Vagina (tissue), 2 donors: ENCODE data around the gene MNX1. TPM values are rescaled to one million over a fixed set of nuclear protein-coding genes. Genes with fewer than 3 reads are reported as not detected.

Source experiments
- DNase-seq, 2 donors: peaks; one replicate each; pipeline ENCODE4 v3.0.0-alpha.2; 2017; ENCODE audit errors: extremely low spot score in 2 of 2
- H3K27ac ChIP-seq: fragments of 200-600 bp; sonication (generic); one replicate; pipeline ENCODE4 v1.5.1; 2019
- H3K27me3 ChIP-seq: fragments of 200-600 bp; sonication (generic); one replicate; pipeline ENCODE4 v1.5.1; 2019
- H3K36me3 ChIP-seq, 2 donors: fragments of 200-600 bp; sonication (generic); one replicate each; pipeline ENCODE4 v1.5.1; 2017 to 2019
- H3K4me1 ChIP-seq: fragments of 200-600 bp; sonication (generic); one replicate; pipeline ENCODE4 v1.5.1; 2019
- H3K4me3 ChIP-seq, 2 donors: fragments of 200-600 bp; sonication (generic); 1 replicate in 1 of 2; 2 replicates in 1 of 2; pipeline ENCODE4 v1.5.1; 2016 to 2019
- H3K9me3 ChIP-seq: fragments of 200-600 bp; sonication (generic); one replicate; pipeline ENCODE4 v1.5.1; 2019
- CTCF ChIP-seq, 3 experiments: fragments of 450-650 bp in 2 of 3; fragments of 200-600 bp in 1 of 3; sonication (generic) in 1 of 3; IDR thresholded peaks; one replicate each; pipeline ENCODE4 v1.5.1; 2017 to 2019; ENCODE audit warnings: antibody characterized with exemption in 3 of 3, mild to moderate bottlenecking in 2 of 3, moderate library complexity in 2 of 3
- POLR2A ChIP-seq, 2 donors: fragments of 450-650 bp; IDR thresholded peaks; one replicate each; pipeline ENCODE4 v1.6.1; 2017; ENCODE audit warnings: antibody characterized with exemption in 2 of 2, mild to moderate bottlenecking in 2 of 2, moderate library complexity in 2 of 2
- POLR2AphosphoS5 ChIP-seq, 2 donors: sonication (generic); formaldehyde crosslinking; IDR thresholded peaks; one replicate each; pipeline ENCODE4 v1.9.0; 2017; ENCODE audit warnings: antibody characterized with exemption in 2 of 2, mild to moderate bottlenecking in 2 of 2, low read depth in 1 of 2; ENCODE audit not compliant: insufficient read depth in 1 of 2
- intact Hi-C: fragments of 100-400 bp; cut with DNase I; formaldehyde crosslinking; loops from one replicate; pipeline ENCODE4 v1.15.1; 2023
- total RNA-seq: library from RNA; depleted of rRNA; stranded (reverse); fragments of >200 nt; gene quantifications from one replicate; pipeline ENCODE4 v1.2.3, GENCODE V29; 2016

The MNX1 gene
- total RNA-seq, 1 donor from 2014 or later: not detected

- Histone ChIP-seq H3K4me1 (peaks cover 19% of the 10 kb centered on the region), H3K9me3 (no peaks in the 10 kb centered on the region), H3K4me3 (no peak overlapping the region), H3K27me3 (peaks cover 23% of the 10 kb centered on the region), H3K27ac (no peak overlapping the region), H3K36me3 (no peaks in the 10 kb centered on the region)
- no peak for TF ChIP-seq POLR2A (IDR thresholded peaks at IDR 0.05)
- no peak for TF ChIP-seq CTCF (IDR thresholded peaks at IDR 0.05)
- DNase-seq: no peak
- intact Hi-C loops: no loop called here
These were observed 4.4 kb upstream of the MNX1 start for GRCh38 chr7:157014635-157015555.

- TF ChIP-seq POLR2A (IDR thresholded peaks at IDR 0.05) (no peak), CTCF (IDR thresholded peaks at IDR 0.05) (no peak), POLR2AphosphoS5 (IDR thresholded peaks at IDR 0.05; ENCODE audit: insufficient read depth in 1 of 2, low read depth in 1 of 2) (no peak)
- no peak for DNase-seq
- no peak overlapping the region for H3K27ac ChIP-seq
- H3K4me1 ChIP-seq: peaks cover 16% of the 10 kb centered on the region
- intact Hi-C loops: no loop called here
- H3K4me3 ChIP-seq: no peak overlapping the region
- H3K36me3 ChIP-seq: no peaks in the 10 kb centered on the region
- peaks cover 22% of the 10 kb centered on the region for H3K27me3 ChIP-seq
- no peaks in the 10 kb centered on the region for H3K9me3 ChIP-seq
These were observed 3.4 kb upstream of the MNX1 start for GRCh38 chr7:157013602-157014549.

- no peak for DNase-seq
- H3K4me1 ChIP-seq: peaks cover 14% of the 10 kb centered on the region
- H3K4me3 ChIP-seq: no peak overlapping the region
- H3K27ac ChIP-seq: no peak overlapping the region
- TF ChIP-seq CTCF (IDR thresholded peaks at IDR 0.05) (no peak), POLR2A (IDR thresholded peaks at IDR 0.05) (no peak), POLR2AphosphoS5 (IDR thresholded peaks at IDR 0.05; ENCODE audit: insufficient read depth in 1 of 2, low read depth in 1 of 2) (no peak)
- H3K36me3 ChIP-seq: no peaks in the 10 kb centered on the region
- no peaks in the 10 kb centered on the region for H3K9me3 ChIP-seq
- intact Hi-C loops: no loop called here
- peaks cover 16% of the 10 kb centered on the region for H3K27me3 ChIP-seq
These were observed 2.6 kb upstream of the MNX1 start for GRCh38 chr7:157013101-157013500.

- intact Hi-C loops: no loop called here
- H3K27me3 ChIP-seq: peaks cover 21% of the 10 kb centered on the region
- no peak for DNase-seq
- no peak overlapping the region for H3K27ac ChIP-seq
- peaks cover 14% of the 10 kb centered on the region for H3K4me1 ChIP-seq
- H3K9me3 ChIP-seq: no peaks in the 10 kb centered on the region
- H3K4me3 ChIP-seq: no peak overlapping the region
- TF ChIP-seq POLR2AphosphoS5 (IDR thresholded peaks at IDR 0.05; ENCODE audit: insufficient read depth in 1 of 2, low read depth in 1 of 2): no peak
- TF ChIP-seq CTCF (IDR thresholded peaks at IDR 0.05): no peak
- no peak for TF ChIP-seq POLR2A (IDR thresholded peaks at IDR 0.05)
- H3K36me3 ChIP-seq: no peaks in the 10 kb centered on the region
These were observed 1.7 kb upstream of the MNX1 start for GRCh38 chr7:157012113-157012547.
